Common myeloid progenitor, CD34-positive (primary cell): Measurements from ENCODE around the gene AKAP6.
"Not testable (repeated sequence)": the region's sequence is repeated elsewhere in the genome, so short reads cannot be mapped to it uniquely, and the experiment has no call there.

Experiments used
- CTCF ChIA-PET: fragments of 350-600 bp; sonication (Branson Sonifier 250); formaldehyde crosslinking; loops from one replicate; lab custom pipeline; 2021; ENCODE audit warnings: antibody characterized with exemption; lab: Charles Lee
- POLR2A ChIA-PET: fragments of 350-600 bp; sonication (Branson Sonifier 250); formaldehyde crosslinking; loops from one replicate; lab custom pipeline; 2021; ENCODE audit warnings: antibody characterized with exemption; lab: Charles Lee
- DNase-seq, 3 donors: peaks; one replicate each; pipeline versions ENCODE4 v3.0.0 to v3.0.0-alpha.2; 2013
- H3K27ac ChIP-seq, 2 experiments: 1 replicate in 1 of 2; 2 replicates in 1 of 2; pipeline ENCODE4 v1.7.0; 2013; ENCODE audit warnings: inconsistent platforms in 2 of 2, low read length in 2 of 2, mild to moderate bottlenecking in 2 of 2, low read depth in 1 of 2, moderate library complexity in 1 of 2; ENCODE audit not compliant: severe bottlenecking in 2 of 2, insufficient read depth in 1 of 2, poor library complexity in 1 of 2
- H3K27me3 ChIP-seq, 5 experiments: replicated peaks in 2 of 5; 1 replicate in 3 of 5; 2 replicates in 2 of 5; pipeline versions ENCODE4 v1.6.1 to v1.7.0; 2013; ENCODE audit warnings: low read length in 4 of 5, mild to moderate bottlenecking in 2 of 5, moderate library complexity in 2 of 5, inconsistent platforms in 1 of 5; ENCODE audit not compliant: insufficient read depth in 5 of 5, control insufficient read depth in 4 of 5
- H3K36me3 ChIP-seq, 4 experiments: 1 replicate in 2 of 4; 2 replicates in 2 of 4; pipeline versions ENCODE4 v1.6.1 to v1.7.0; 2013; ENCODE audit warnings: low read length in 3 of 4, control low read depth in 1 of 4, mild to moderate bottlenecking in 1 of 4; ENCODE audit not compliant: control insufficient read depth in 4 of 4, insufficient read depth in 4 of 4
- H3K4me1 ChIP-seq, 4 experiments: 1 replicate in 3 of 4; 2 replicates in 1 of 4; pipeline versions ENCODE4 v1.6.1 to v1.7.1; 2013; ENCODE audit warnings: low read length in 3 of 4, mild to moderate bottlenecking in 3 of 4, control low read depth in 1 of 4, inconsistent platforms in 1 of 4, moderate library complexity in 1 of 4; ENCODE audit not compliant: control insufficient read depth in 4 of 4, insufficient read depth in 4 of 4; ENCODE audit errors: control extremely low read depth in 1 of 4
- H3K4me3 ChIP-seq, 7 experiments: 1 replicate in 4 of 7; 2 replicates in 3 of 7; pipeline versions ENCODE4 v1.5.1 to v1.7.0; 2013; ENCODE audit warnings: mild to moderate bottlenecking in 7 of 7, low read length in 6 of 7, moderate library complexity in 6 of 7, inconsistent platforms in 2 of 7, low read depth in 2 of 7, control low read depth in 1 of 7; ENCODE audit not compliant: insufficient read depth in 4 of 7, control insufficient read depth in 1 of 7; ENCODE audit errors: extremely low read depth in 1 of 7
- H3K9me3 ChIP-seq, 5 experiments: 1 replicate in 4 of 5; 2 replicates in 1 of 5; pipeline versions ENCODE4 v1.6.1 to v1.7.1; 2013; ENCODE audit warnings: low read length in 4 of 5, mild to moderate bottlenecking in 2 of 5, inconsistent platforms in 1 of 5, low read depth in 1 of 5, moderate library complexity in 1 of 5; ENCODE audit not compliant: control insufficient read depth in 4 of 5, insufficient read depth in 2 of 5; ENCODE audit errors: control extremely low read depth in 1 of 5
- WGBS: methylation state at CpG from one replicate; pipeline ENCODE4 v1.1.5; 2013; ENCODE audit not compliant: insufficient coverage; 5-methylcytosine and 5-hydroxymethylcytosine counted together

Gene AKAP6

DNA sequence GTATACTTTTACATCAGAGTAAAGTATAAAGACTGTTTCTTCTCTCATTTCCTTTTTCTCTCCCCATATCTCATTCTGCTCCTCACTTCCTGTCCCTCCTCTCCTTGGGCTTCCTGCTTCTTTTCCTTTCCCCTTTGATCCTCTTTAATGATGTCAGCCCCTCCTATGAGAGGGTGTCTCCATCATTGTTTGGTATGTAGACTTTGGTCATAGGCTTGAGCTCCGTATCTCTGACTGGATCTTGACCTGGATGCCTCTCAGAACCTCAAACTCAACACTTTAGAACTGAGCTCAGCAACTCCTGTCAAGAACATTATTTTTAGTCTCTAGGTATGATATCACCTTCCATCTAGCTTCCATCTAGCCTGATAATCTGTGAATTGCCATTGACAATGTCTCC is 50.3 kb downstream of the AKAP6 start:
- no peak overlapping the region for H3K4me3 ChIP-seq
- no peak overlapping the region for H3K27ac ChIP-seq
- ChIA-PET CTCF (no interaction called here), POLR2A (no interaction called here)
- no peaks in the 10 kb centered on the region for H3K9me3 ChIP-seq
- DNase-seq: no peak
- no peaks in the 10 kb centered on the region for H3K4me1 ChIP-seq
- H3K36me3 ChIP-seq: no peaks in the 10 kb centered on the region
- no peaks in the 10 kb centered on the region for H3K27me3 ChIP-seq
- 100% methylated on average over 1 of the region's 1 CpG for WGBS

DNA sequence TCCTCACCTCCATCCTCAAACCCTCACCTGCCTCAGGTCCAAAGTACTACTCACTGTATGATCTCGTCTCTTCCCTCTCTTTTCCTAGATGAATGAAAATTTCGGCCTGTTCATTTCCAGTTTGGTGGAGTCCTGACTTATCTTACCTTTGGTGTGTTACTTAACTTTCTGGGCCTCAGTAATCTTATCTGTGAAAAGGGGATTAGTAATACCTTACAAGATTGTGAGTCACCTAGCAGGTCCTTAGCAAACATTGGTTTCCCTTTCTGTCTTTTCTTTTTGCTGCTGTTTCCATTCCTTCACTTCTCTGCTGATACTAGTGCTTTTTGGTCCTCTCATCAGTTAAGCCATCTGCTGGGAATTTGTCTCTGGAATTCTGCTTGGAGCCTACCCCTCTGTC is 52.8 kb downstream of the AKAP6 start:
- no peak overlapping the region for H3K27ac ChIP-seq
- H3K36me3 ChIP-seq: no peaks in the 10 kb centered on the region
- no peaks in the 10 kb centered on the region for H3K27me3 ChIP-seq
- H3K9me3 ChIP-seq: no peaks in the 10 kb centered on the region
- ChIA-PET POLR2A (no interaction called here), CTCF (no interaction called here)
- no peak for DNase-seq
- no peaks in the 10 kb centered on the region for H3K4me1 ChIP-seq
- WGBS: 100% methylated on average over 2 of the region's 2 CpGs
- no peak overlapping the region for H3K4me3 ChIP-seq

DNA sequence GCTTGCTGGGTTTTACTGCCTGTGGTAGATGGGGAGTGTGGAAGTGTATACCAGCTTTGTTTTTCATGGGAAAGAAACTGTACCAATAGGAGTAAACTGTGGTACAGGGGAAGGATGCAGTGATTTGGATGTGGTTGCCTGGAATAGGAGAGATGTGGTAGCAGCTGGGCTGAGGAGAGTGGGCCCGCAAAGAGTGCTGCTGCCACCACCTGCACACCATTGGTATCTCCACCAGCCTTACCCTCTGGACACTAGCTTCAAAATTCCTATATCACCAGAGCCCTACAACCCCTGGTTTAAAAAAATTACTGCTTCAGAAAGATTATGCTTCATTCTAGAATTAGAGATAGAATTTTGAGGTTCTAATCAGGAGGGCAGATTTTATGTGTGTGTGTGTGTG is 53.6 kb downstream of the AKAP6 start:
- H3K36me3 ChIP-seq: no peaks in the 10 kb centered on the region
- ChIA-PET POLR2A (no interaction called here), CTCF (no interaction called here)
- H3K4me3 ChIP-seq: no peak overlapping the region
- no peaks in the 10 kb centered on the region for H3K9me3 ChIP-seq
- H3K27ac ChIP-seq: no peak overlapping the region
- WGBS: 100% methylated on average over 1 of the region's 1 CpG
- H3K4me1 ChIP-seq: no peaks in the 10 kb centered on the region
- H3K27me3 ChIP-seq: no peaks in the 10 kb centered on the region
- no peak for DNase-seq

DNA sequence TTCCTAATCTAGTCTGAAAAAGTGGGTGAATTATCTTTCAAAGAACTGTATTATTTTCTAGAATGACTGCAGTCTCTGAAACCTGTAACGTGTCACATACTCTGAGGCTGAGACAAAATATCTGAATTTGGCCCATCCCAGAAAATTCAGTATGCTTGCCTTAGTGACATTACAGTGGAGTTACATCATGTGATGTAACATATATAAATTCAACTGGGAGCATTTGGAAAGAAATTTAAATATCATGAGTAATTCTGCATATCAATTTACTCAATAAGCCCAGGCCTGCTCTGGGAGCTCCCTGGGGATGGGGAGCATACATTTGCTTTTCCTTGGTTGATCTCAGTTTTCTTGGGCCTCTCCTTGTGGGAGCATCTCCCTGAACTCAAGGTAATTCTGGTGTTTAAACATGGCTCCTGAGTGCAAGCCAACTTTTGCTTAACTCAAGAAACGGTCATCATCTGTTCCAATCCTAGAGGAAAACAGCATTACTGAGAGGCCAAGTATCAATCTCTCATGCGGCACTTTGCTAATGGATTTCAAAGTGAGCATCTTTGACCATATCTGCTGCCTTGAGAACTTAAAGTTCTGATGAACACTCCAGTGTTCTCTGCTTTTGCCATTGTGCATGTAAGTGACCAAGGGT is 54.4 kb downstream of the AKAP6 start:
- DNase-seq: no peak
- H3K27me3 ChIP-seq: no peaks in the 10 kb centered on the region
- H3K27ac ChIP-seq: no peak overlapping the region
- H3K36me3 ChIP-seq: no peaks in the 10 kb centered on the region
- H3K9me3 ChIP-seq: no peaks in the 10 kb centered on the region
- no peak overlapping the region for H3K4me3 ChIP-seq
- CTCF ChIA-PET: no interaction called here
- no peaks in the 10 kb centered on the region for H3K4me1 ChIP-seq
- POLR2A ChIA-PET: no interaction called here
- WGBS: 89% methylated on average over 3 of the region's 3 CpGs

DNA sequence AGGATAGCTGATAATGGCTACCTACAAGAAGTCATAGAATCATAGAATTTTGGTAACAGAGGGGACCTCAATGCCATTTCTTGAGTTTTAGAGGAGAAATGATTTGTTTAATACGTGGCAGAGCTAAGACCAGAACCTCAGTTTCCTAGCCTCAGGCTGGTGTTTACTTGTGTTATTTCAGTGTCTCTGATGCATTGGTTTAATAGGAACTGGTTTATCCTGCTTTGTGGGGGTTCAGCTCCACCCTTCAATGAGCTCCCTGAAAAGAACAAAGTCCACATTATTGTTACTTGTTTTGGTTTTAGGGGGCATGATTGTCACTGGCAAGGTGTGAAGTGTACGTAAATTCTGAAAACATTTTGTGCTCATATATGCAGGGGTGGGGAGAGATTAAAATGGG is 55.4 kb downstream of the AKAP6 start:
- Histone ChIP-seq H3K27me3 (no peaks in the 10 kb centered on the region), H3K9me3 (peaks cover 0 to 3% (median 0%) of the 10 kb centered on the region in 5 experiments), H3K36me3 (no peaks in the 10 kb centered on the region), H3K4me1 (no peaks in the 10 kb centered on the region), H3K4me3 (no peak overlapping the region), H3K27ac (no peak overlapping the region)
- DNase-seq: no peak
- CTCF ChIA-PET: no interaction called here
- WGBS: 94% methylated on average over 2 of the region's 2 CpGs
- POLR2A ChIA-PET: no interaction called here

DNA sequence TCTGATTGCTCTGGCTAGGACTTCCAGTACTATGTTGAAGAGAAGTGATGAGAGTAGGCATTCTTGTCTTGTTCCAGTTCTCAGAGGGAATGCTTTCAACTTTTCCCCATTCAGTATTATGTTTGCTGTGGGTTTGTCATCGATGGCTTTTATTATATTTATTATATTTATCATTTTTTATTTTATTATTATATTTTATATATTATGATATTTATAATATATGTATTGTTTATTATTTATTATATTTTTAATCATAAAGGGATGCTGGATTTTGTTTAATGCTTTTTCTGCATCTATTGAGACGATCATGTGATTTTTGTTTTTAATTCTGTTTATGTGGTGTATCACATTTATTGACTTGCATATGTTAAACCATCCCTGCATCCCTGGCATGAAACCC is 58.2 kb downstream of the AKAP6 start:
- no CpG with 5 or more reads among the region's 2 CpGs for WGBS
- H3K36me3 ChIP-seq, H3K9me3 ChIP-seq, H3K4me1 ChIP-seq, H3K4me3 ChIP-seq, H3K27me3 ChIP-seq, DNase-seq, H3K27ac ChIP-seq, POLR2A ChIA-PET, CTCF ChIA-PET: not testable (repeated sequence)

DNA sequence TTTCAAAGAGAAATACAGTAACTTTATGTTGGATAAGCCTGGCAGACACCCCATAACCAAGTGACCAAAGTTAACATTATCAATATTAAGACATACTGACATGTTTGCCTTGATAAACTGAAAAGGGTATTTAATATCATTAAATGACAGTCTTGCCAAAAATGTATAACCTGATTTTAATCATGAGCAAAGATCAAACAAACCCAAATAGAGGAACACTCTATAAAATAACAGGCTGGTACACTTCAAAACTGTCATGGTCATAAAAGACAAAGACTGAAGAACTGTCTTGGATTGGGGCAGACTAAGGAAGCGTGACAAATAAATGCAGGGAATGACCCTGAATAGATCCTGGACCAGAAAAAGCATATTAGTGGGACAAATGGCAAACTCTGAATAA is 64.0 kb downstream of the AKAP6 start:
- no peaks in the 10 kb centered on the region for H3K36me3 ChIP-seq
- H3K4me1 ChIP-seq: peaks cover 0 to under 1% (median 0%) of the 10 kb centered on the region in 4 experiments
- no peaks in the 10 kb centered on the region for H3K27me3 ChIP-seq
- H3K27ac ChIP-seq: no peak overlapping the region
- 91% methylated on average over 1 of the region's 1 CpG for WGBS
- CTCF ChIA-PET: no interaction called here
- peaks cover 0 to 8% (median 0%) of the 10 kb centered on the region in 5 experiments for H3K9me3 ChIP-seq
- H3K4me3 ChIP-seq: no peak overlapping the region
- POLR2A ChIA-PET: no interaction called here
- DNase-seq: no peak
